ENCODE data around the gene SCN1B. TPM values are rescaled to one million over a fixed set of nuclear protein-coding genes. Genes with fewer than 3 reads are reported as not detected.

SCN1B gene
- total RNA-seq, 1 donor from 2014 or later, result 8.6 TPM

DNA sequence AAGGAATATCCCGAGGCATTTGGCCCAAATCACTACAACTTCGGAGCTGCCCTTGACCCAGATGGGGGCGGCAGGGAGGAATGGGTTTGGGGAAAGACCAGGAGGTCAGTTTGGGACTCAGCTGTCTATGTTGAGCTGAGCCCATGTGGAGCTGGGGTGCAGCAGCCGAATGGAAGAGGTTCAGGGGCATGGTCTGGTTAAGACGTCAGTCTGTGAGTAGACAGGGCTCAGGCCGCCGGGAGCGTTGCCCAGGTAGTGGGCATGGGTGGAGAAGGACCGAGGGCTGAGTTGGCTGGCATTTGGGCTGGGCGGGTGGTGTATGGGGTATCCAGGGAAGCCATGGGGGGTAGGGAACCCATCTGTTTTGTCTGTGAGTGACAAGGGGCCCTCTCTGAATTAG lies 9.3 kb upstream of the SCN1B start:
- no peak for DNase-seq (ENCODE audit: extremely low spot score in 2 of 2)
- TF ChIP-seq, protein P1, sequence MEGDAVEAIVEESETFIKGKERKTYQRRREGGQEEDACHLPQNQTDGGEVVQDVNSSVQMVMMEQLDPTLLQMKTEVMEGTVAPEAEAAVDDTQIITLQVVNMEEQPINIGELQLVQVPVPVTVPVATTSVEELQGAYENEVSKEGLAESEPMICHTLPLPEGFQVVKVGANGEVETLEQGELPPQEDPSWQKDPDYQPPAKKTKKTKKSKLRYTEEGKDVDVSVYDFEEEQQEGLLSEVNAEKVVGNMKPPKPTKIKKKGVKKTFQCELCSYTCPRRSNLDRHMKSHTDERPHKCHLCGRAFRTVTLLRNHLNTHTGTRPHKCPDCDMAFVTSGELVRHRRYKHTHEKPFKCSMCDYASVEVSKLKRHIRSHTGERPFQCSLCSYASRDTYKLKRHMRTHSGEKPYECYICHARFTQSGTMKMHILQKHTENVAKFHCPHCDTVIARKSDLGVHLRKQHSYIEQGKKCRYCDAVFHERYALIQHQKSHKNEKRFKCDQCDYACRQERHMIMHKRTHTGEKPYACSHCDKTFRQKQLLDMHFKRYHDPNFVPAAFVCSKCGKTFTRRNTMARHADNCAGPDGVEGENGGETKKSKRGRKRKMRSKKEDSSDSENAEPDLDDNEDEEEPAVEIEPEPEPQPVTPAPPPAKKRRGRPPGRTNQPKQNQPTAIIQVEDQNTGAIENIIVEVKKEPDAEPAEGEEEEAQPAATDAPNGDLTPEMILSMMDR (IDR thresholded peaks at IDR 0.05), result no peak
- TF ChIP-seq POLR2AphosphoS5 (IDR thresholded peaks at IDR 0.05; ENCODE audit: insufficient read depth in 1 of 2, low read depth in 1 of 2), result no peak
- no peak for TF ChIP-seq POLR2A (IDR thresholded peaks at IDR 0.05)
- H3K27ac ChIP-seq, result no peak overlapping the region
- no peaks in the 10 kb centered on the region for H3K27me3 ChIP-seq
- peaks cover 6 to 78% of the 10 kb centered on the region in 2 donors for H3K36me3 ChIP-seq
- intact Hi-C loops (cut with DNase I), result no loop called here
- no peaks in the 10 kb centered on the region for H3K4me1 ChIP-seq
- no peaks in the 10 kb centered on the region for H3K9me3 ChIP-seq
- no peak overlapping the region for H3K4me3 ChIP-seq

GRCh38 chr19:35021596-35021995 lies 8.7 kb upstream of the SCN1B start:
- Histone ChIP-seq H3K4me1 (no peaks in the 10 kb centered on the region), H3K27me3 (no peaks in the 10 kb centered on the region), H3K27ac (no peak overlapping the region), H3K36me3 (peaks cover 6 to 74% of the 10 kb centered on the region in 2 donors), H3K4me3 (no peak overlapping the region), H3K9me3 (no peaks in the 10 kb centered on the region)
- no peak for DNase-seq (ENCODE audit: extremely low spot score in 2 of 2)
- intact Hi-C loops (cut with DNase I), result no loop called here
- no peak for TF ChIP-seq POLR2AphosphoS5 (IDR thresholded peaks at IDR 0.05; ENCODE audit: insufficient read depth in 1 of 2, low read depth in 1 of 2)
- no peak for TF ChIP-seq POLR2A (IDR thresholded peaks at IDR 0.05)
- TF ChIP-seq, protein P1 (IDR thresholded peaks at IDR 0.05), result no peak

GRCh38 chr19:35022460-35022859 lies 7.8 kb upstream of the SCN1B start:
- H3K27me3 ChIP-seq, result no peaks in the 10 kb centered on the region
- no peak for DNase-seq (ENCODE audit: extremely low spot score in 2 of 2)
- H3K36me3 ChIP-seq, result peaks cover 6 to 68% of the 10 kb centered on the region in 2 donors
- intact Hi-C loops (cut with DNase I), result no loop called here
- no peaks in the 10 kb centered on the region for H3K4me1 ChIP-seq
- no peaks in the 10 kb centered on the region for H3K9me3 ChIP-seq
- H3K27ac ChIP-seq, result no peak overlapping the region
- H3K4me3 ChIP-seq, result no peak overlapping the region
- no peak for TF ChIP-seq POLR2A (IDR thresholded peaks at IDR 0.05)
- no peak for TF ChIP-seq POLR2AphosphoS5 (IDR thresholded peaks at IDR 0.05; ENCODE audit: insufficient read depth in 1 of 2, low read depth in 1 of 2)
- TF ChIP-seq, protein P1 (IDR thresholded peaks at IDR 0.05), result no peak

DNA sequence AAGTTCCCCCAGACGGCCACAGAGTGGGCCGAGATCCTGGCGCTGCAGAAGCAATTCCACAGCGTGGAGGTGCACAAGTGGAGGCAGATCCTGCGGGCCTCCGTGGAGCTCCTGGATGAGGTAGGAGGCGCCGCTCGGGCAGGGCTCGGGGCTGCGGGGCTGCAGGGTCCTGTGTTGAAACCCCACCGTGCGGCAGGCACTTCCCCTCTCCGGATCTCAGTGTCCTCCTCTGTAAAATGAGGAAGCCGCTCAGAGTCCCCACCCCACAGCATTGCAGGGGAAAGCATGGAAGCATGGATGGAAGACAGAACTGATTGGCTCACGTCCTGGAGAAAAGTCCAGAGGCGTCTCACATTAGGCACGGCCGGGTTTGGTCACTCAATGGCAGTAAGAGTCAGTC lies 6.8 kb upstream of the SCN1B start:
- intact Hi-C loops (cut with DNase I), result no loop called here
- TF ChIP-seq POLR2A (IDR thresholded peaks at IDR 0.05) (no peak), POLR2AphosphoS5 (IDR thresholded peaks at IDR 0.05; ENCODE audit: insufficient read depth in 1 of 2, low read depth in 1 of 2) (no peak)
- TF ChIP-seq, protein P1 (IDR thresholded peaks at IDR 0.05), result no peak
- H3K36me3 ChIP-seq, result peaks cover 6 to 60% of the 10 kb centered on the region in 2 donors
- no peak overlapping the region for H3K4me3 ChIP-seq
- H3K27me3 ChIP-seq, result no peaks in the 10 kb centered on the region
- no peaks in the 10 kb centered on the region for H3K4me1 ChIP-seq
- no peak overlapping the region for H3K27ac ChIP-seq
- no peak for DNase-seq (ENCODE audit: extremely low spot score in 2 of 2)
- H3K9me3 ChIP-seq, result no peaks in the 10 kb centered on the region

DNA sequence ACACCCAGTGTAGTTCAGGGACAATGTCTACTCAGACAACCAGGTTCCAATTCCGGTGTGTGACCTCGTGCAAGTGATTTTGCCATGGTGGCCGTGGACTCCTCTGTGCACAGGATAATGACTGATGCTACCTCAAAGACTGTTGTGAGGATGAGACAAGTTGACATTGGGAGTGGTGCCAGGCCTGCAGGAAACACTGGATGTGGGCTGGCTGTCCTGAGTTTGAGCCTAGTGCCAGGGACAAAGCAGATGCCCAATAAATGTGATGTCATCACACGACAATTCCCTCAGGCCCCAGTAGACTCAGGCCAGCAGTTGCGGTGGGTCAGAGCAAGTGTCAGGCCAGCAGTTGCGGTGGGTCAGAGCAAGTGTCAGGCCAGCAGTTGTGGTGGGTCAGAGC lies 6.2 kb upstream of the SCN1B start:
- DNase-seq (ENCODE audit: extremely low spot score in 2 of 2), result no peak
- TF ChIP-seq POLR2AphosphoS5 (IDR thresholded peaks at IDR 0.05; ENCODE audit: insufficient read depth in 1 of 2, low read depth in 1 of 2), result no peak
- TF ChIP-seq, protein P1 (IDR thresholded peaks at IDR 0.05), result no peak
- TF ChIP-seq POLR2A (IDR thresholded peaks at IDR 0.05), result no peak
- intact Hi-C loops (cut with DNase I), result no loop called here
- Histone ChIP-seq H3K27ac (no peak overlapping the region), H3K27me3 (no peaks in the 10 kb centered on the region), H3K4me3 (no peak overlapping the region), H3K36me3 (peaks cover 6 to 55% of the 10 kb centered on the region in 2 donors), H3K4me1 (no peaks in the 10 kb centered on the region), H3K9me3 (no peaks in the 10 kb centered on the region)
